ENCODE data around the gene CPHXL.

CPHXL gene

GRCh38 chr16:75742424-75743047 is 16.2 kb upstream of the CPHXL start:
- H3K9me3 Mint-ChIP-seq, result peaks cover 0 to 2% of the 10 kb centered on the region in 2 donors
- ATAC-seq (replicated peaks) (no peak), DNase-seq (no peak)
- no peaks in the 10 kb centered on the region for H3K36me3 Mint-ChIP-seq (ENCODE audit: insufficient read depth)
- no peaks in the 10 kb centered on the region for H3K4me1 Mint-ChIP-seq (ENCODE audit: low read depth in 2 of 2)
- peaks cover 37 to 54% of the 10 kb centered on the region in 2 donors for H3K27me3 Mint-ChIP-seq
- no peak overlapping the region for H3K4me3 Mint-ChIP-seq
- H3K27ac Mint-ChIP-seq, result no peak overlapping the region

DNA sequence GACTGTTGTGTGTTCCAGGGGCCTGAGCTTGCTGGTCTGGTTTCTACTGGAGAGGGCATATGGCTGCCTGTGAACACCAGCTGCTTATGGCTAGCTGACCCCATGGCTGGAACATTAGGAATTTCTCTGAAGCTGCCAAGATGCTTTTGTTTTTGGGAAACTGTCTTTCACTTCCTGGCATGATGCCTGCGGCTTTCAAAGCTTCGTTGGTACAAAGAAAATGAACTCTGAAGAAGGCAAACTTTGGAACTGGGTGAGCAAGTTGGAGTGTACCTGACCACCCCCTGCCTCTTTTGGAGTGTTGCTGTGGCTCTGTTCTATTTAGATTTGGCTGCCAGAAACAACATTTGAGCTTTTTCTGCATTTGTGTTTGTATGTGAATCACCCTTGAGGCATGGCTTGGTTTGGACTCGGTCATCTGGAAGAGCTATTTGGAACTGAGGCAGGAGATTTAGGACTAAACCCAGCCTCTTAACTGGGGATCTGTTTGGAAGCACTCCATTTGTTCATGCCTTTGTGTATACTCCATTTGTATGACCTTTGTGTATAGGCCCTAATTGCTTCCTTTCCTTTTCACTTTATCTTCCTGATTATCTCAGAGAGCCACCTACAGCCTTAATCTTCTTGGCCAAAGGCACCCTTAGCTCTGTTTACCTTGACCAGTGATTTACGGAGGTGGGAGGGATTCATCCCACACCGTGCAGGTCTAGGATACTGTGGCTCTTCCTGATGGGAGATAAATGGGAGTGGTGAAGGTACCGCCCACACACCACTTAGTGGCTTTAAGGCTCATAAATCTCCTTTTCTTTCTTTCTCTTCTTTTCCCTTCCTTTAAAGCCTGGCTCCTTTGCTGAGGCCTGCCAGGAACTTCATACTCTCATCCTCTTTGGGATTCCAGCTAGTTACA is 7.3 kb upstream of the CPHXL start:
- no peaks in the 10 kb centered on the region for H3K9me3 Mint-ChIP-seq
- peak overlapping the region in 1 of 2 donors; percentile 27 for H3K27ac Mint-ChIP-seq
- no peak for ATAC-seq (replicated peaks)
- H3K27me3 Mint-ChIP-seq, result peaks cover 8 to 9% of the 10 kb centered on the region in 2 donors
- no peak overlapping the region for H3K4me3 Mint-ChIP-seq
- H3K4me1 Mint-ChIP-seq (ENCODE audit: low read depth in 2 of 2), result peaks cover 0 to 2% of the 10 kb centered on the region in 2 donors
- no peaks in the 10 kb centered on the region for H3K36me3 Mint-ChIP-seq (ENCODE audit: insufficient read depth)
- DNase-seq, result no peak

DNA sequence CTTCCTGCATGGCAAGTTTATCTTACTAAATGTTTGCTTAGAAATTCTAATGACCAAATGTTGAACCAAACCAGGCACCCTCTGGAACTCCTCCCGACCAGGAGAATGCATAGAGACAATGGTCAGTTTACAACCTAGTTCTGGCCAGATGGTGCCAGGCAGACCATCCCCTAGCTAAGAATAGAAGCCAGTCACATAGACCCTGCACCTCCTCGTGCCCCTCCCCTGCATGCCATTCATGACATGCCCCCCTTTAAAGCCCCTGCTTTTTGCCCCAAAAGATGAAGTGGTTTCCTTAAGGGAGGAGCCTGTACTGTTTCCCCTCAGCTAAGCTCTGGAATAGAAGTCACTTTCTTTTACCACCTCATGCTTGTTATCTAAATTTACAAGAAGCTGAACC is 6.6 kb upstream of the CPHXL start:
- DNase-seq (no peak), ATAC-seq (replicated peaks) (no peak)
- Mint-ChIP-seq H3K9me3 (no peaks in the 10 kb centered on the region), H3K27ac (no peak overlapping the region), H3K27me3 (peaks cover 2 to 3% of the 10 kb centered on the region in 2 donors), H3K36me3 (ENCODE audit: insufficient read depth) (no peaks in the 10 kb centered on the region), H3K4me3 (no peak overlapping the region), H3K4me1 (ENCODE audit: low read depth in 2 of 2) (peaks cover 0 to 2% of the 10 kb centered on the region in 2 donors)

DNA sequence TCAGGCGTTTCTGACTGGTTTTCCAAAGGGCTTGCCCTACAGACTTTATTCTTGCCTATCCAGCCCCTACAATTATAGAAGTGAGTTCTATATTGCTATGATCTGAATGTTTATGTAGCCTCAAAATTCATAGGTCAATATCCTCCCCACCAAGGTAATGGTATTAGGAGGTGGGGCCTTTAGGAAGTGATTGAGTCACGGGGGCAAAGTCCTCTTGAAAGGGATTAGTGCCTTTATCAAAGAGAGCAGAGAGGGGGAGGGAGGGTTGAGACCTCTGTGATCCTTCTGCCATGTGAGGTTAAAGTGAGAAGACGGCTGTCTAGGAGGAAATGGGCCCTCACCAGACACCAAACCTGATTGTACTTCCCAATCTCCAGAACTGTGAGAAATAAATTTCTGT is 931 bp upstream of the CPHXL start:
- Mint-ChIP-seq H3K36me3 (ENCODE audit: insufficient read depth) (no peaks in the 10 kb centered on the region), H3K4me3 (no peak overlapping the region), H3K27me3 (peaks cover 0 to 4% of the 10 kb centered on the region in 2 donors), H3K9me3 (peaks cover 0 to 2% of the 10 kb centered on the region in 2 donors), H3K27ac (no peak overlapping the region), H3K4me1 (ENCODE audit: low read depth in 2 of 2) (no peaks in the 10 kb centered on the region)
- ATAC-seq (replicated peaks) (no peak), DNase-seq (no peak)

DNA sequence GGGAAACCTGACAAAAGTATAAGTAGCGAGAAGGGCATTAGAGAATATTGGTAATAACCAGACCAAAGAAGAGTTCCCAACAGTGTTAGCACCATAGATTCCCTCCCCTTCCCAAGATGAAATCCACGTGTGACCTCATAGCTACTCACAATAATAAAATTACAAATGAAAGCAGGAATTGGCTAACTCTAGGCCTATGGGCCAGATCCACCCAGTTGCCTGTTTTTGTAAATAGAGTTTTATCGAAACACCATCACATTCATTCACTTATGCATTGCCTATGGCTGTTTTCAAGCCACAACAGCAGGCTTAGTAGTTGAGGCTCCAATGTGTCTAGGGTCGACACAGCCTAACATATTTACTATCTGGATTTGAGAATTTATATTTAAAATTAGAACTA is 7.8 kb downstream of the CPHXL start:
- Mint-ChIP-seq H3K9me3 (peaks cover 0 to 9% of the 10 kb centered on the region in 2 donors), H3K27ac (no peak overlapping the region), H3K4me1 (ENCODE audit: low read depth in 2 of 2) (no peaks in the 10 kb centered on the region), H3K27me3 (peaks cover 49 to 60% of the 10 kb centered on the region in 2 donors), H3K36me3 (ENCODE audit: insufficient read depth) (no peaks in the 10 kb centered on the region), H3K4me3 (no peak overlapping the region)
- ATAC-seq (replicated peaks), result no peak
- no peak for DNase-seq

DNA sequence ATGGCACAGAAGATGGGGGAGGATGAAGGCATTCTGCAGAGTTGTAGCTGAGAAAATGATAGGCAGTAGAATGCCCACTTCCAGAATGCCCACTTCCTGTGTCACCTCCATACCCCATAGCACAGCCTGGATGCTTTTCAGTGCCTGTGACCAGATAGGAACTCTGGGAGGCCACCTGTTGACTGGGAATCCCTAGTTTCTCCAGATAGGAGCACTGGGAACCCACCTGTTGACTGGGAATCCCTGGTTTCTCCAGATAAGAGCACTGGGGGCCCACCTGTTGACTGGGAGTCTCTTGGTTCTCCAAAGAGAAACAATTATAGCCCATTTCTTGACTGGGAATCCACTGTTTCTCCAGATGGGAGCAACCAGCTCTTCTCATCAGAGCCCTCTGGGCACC is 11.6 kb downstream of the CPHXL start:
- H3K4me3 Mint-ChIP-seq, result no peak overlapping the region
- H3K27ac Mint-ChIP-seq, result no peak overlapping the region
- H3K9me3 Mint-ChIP-seq, result peaks cover 0 to 6% of the 10 kb centered on the region in 2 donors
- peaks cover 37 to 51% of the 10 kb centered on the region in 2 donors for H3K27me3 Mint-ChIP-seq
- no peak for DNase-seq
- no peak for ATAC-seq (replicated peaks)
- H3K36me3 Mint-ChIP-seq (ENCODE audit: insufficient read depth), result no peaks in the 10 kb centered on the region
- H3K4me1 Mint-ChIP-seq (ENCODE audit: low read depth in 2 of 2), result no peaks in the 10 kb centered on the region

- H3K4me1 Mint-ChIP-seq (ENCODE audit: low read depth in 2 of 2), result no peaks in the 10 kb centered on the region
- DNase-seq (no peak), ATAC-seq (replicated peaks) (no peak)
- H3K27ac Mint-ChIP-seq, result no peak overlapping the region
- H3K9me3 Mint-ChIP-seq, result peaks cover 0 to 7% of the 10 kb centered on the region in 2 donors
- peaks cover 26 to 39% of the 10 kb centered on the region in 2 donors for H3K27me3 Mint-ChIP-seq
- H3K4me3 Mint-ChIP-seq, result no peak overlapping the region
- no peaks in the 10 kb centered on the region for H3K36me3 Mint-ChIP-seq (ENCODE audit: insufficient read depth)
Observed at GRCh38 chr16:75710344-75710743, 15.9 kb downstream of the CPHXL start.

- Mint-ChIP-seq H3K9me3 (no peaks in the 10 kb centered on the region), H3K4me1 (ENCODE audit: low read depth in 2 of 2) (no peaks in the 10 kb centered on the region), H3K4me3 (no peak overlapping the region), H3K27ac (no peak overlapping the region), H3K27me3 (peaks cover 19 to 23% of the 10 kb centered on the region in 2 donors), H3K36me3 (ENCODE audit: insufficient read depth) (no peaks in the 10 kb centered on the region)
- DNase-seq (no peak), ATAC-seq (replicated peaks) (no peak)
Observed at GRCh38 chr16:75703306-75703705, 23.0 kb downstream of the CPHXL start.

DNA sequence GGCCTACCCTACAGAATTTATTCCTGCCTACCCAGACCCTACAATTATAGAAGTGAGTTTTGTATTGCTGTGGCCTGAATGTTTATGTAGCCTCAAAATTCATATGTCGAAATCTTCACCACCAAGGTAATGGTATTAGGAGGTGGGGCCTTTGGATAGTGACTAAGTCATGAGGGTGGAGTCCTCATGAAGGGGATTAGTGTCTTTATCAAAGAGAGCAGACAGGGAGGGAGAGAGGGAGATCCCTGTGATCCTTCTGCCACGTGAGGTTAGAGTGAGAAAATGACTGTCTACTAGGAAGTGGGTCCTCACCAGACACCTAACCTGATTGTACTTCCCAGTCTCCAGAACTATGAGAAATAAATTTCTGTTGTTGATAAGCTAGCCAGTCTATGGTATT is 24.0 kb downstream of the CPHXL start:
- DNase-seq (no peak), ATAC-seq (replicated peaks) (no peak)
- Mint-ChIP-seq H3K9me3 (no peaks in the 10 kb centered on the region), H3K4me3 (no peak overlapping the region), H3K27me3 (peaks cover 19 to 21% of the 10 kb centered on the region in 2 donors), H3K36me3 (ENCODE audit: insufficient read depth) (no peaks in the 10 kb centered on the region), H3K27ac (no peak overlapping the region), H3K4me1 (ENCODE audit: low read depth in 2 of 2) (no peaks in the 10 kb centered on the region)

- H3K9me3 Mint-ChIP-seq, result no peaks in the 10 kb centered on the region
- H3K36me3 Mint-ChIP-seq (ENCODE audit: insufficient read depth), result no peaks in the 10 kb centered on the region
- H3K27ac Mint-ChIP-seq, result no peak within 1 kb of the TSS
- ATAC-seq (replicated peaks) (no peak), DNase-seq (no peak)
- H3K27me3 Mint-ChIP-seq, result peaks cover 10 to 15% of the 10 kb centered on the region in 2 donors
- no peaks in the 10 kb centered on the region for H3K4me1 Mint-ChIP-seq (ENCODE audit: low read depth in 2 of 2)
- no peak within 1 kb of the TSS for H3K4me3 Mint-ChIP-seq
Observed at GRCh38 chr16:75701361-75701760, 24.9 kb downstream of the CPHXL start, which contains the start of gene DUXB. TSS of gene DUXB (minus strand) at chr16:75701461. CDS start at chr16:75701418, 43 bp downstream.

DNA sequence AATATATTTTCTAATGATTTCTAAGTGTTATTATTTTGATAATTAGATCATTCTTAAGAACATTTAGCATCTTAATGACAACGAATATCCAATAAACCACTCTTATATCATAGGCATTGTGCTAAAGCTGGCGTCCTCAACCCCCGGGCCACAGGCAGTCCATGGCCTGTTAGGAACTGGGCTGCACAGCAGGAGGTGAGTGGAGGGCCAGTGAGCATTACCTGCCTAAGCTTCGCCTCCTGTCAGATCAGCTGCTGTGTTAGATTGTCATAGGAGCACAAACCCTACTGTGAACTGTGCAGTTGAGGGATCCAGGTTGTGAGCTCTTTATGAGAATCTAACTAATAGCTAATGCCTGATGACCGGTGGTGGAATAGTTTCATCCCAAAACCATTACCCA is 28.7 kb downstream of the CPHXL start:
- Mint-ChIP-seq H3K4me3 (no peak overlapping the region), H3K9me3 (no peaks in the 10 kb centered on the region), H3K27me3 (peaks cover 0 to 2% of the 10 kb centered on the region in 2 donors), H3K36me3 (ENCODE audit: insufficient read depth) (no peaks in the 10 kb centered on the region), H3K27ac (no peak overlapping the region), H3K4me1 (ENCODE audit: low read depth in 2 of 2) (no peaks in the 10 kb centered on the region)
- ATAC-seq (replicated peaks) (no peak), DNase-seq (no peak)

DNA sequence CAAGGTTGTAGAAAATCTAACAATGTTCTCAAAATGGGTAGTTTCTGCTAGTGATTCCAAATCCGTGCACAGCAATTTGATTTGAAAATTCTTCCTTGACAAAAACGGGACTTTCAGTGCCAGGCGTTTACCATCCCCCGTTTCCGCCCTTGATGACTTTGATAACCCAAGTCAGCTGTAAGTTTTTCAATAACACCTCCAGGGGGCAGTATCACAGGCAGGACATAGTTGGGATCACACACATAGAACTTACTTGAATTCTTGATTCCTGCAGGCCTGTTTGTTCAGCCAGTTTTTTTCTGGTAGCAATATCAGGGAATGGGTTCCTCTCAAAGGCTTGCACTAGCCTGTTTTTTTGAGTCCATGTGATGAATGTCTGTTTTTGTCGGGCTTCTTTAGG is 30.6 kb downstream of the CPHXL start:
- no peak overlapping the region for H3K4me3 Mint-ChIP-seq
- ATAC-seq (replicated peaks) (no peak), DNase-seq (no peak)
- no peaks in the 10 kb centered on the region for H3K36me3 Mint-ChIP-seq (ENCODE audit: insufficient read depth)
- H3K27ac Mint-ChIP-seq, result no peak overlapping the region
- no peaks in the 10 kb centered on the region for H3K4me1 Mint-ChIP-seq (ENCODE audit: low read depth in 2 of 2)
- no peaks in the 10 kb centered on the region for H3K9me3 Mint-ChIP-seq
- H3K27me3 Mint-ChIP-seq, result no peaks in the 10 kb centered on the region

DNA sequence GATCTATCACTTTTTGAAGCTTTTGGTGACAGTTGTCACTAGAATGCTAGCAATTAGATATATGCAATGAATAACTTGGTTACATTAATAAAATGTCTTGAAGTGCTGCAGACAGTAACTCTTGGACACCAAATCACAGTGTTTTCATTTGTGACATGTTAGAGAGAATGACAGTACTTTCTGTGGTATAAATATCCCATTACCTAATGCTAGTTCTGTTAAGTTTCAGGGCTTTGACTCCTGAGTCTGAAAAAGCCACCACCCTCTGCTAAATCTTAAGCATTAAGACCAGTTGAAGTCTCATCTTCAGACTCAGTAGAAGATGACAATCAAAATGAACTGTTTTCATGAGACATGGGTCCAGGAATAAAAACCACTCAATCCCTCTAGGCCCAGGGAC is 38.9 kb downstream of the CPHXL start:
- no peaks in the 10 kb centered on the region for H3K9me3 Mint-ChIP-seq

GRCh38 chr16:75682308-75682707 is 44.0 kb downstream of the CPHXL start:
- no peak for ATAC-seq (replicated peaks)
- Mint-ChIP-seq H3K4me1 (ENCODE audit: low read depth in 2 of 2) (no peaks in the 10 kb centered on the region), H3K4me3 (no peak overlapping the region), H3K36me3 (ENCODE audit: insufficient read depth) (peaks cover 3% of the 10 kb centered on the region), H3K9me3 (no peaks in the 10 kb centered on the region), H3K27me3 (peaks cover 0 to 11% of the 10 kb centered on the region in 2 donors), H3K27ac (no peak overlapping the region)
- no peak for DNase-seq

More for the DNA sequence above, 38.9 kb downstream of the CPHXL start:
- H3K4me3 Mint-ChIP-seq, result no peak overlapping the region
- no peak for ATAC-seq (replicated peaks)
- H3K4me1 Mint-ChIP-seq (ENCODE audit: low read depth in 2 of 2), result peaks cover 0 to 2% of the 10 kb centered on the region in 2 donors
- peaks cover 3% of the 10 kb centered on the region for H3K36me3 Mint-ChIP-seq (ENCODE audit: insufficient read depth)
- DNase-seq, result no peak
- H3K27ac Mint-ChIP-seq, result no peak overlapping the region
- peaks cover 0 to 6% of the 10 kb centered on the region in 2 donors for H3K27me3 Mint-ChIP-seq

Measured in effector memory CD8-positive, alpha-beta T cell (primary cell).